GM12878 (cell line): Measurements from ENCODE around the gene ANKDD1B.

Experiments
- CHD2 ChIP-seq: IDR thresholded peaks from 2 replicates; pipeline ENCODE4 v1.6.1; 2011; ENCODE audit warnings: low read depth, low read length, improper control_type of control experiment, borderline replicate concordance
- CREB1 ChIP-seq: IDR thresholded peaks from 2 replicates; pipeline ENCODE4 v1.6.1; 2012; ENCODE audit warnings: low read depth, mild to moderate bottlenecking, inconsistent platforms
- HCFC1 ChIP-seq: fragments of 150-350 bp; IDR thresholded peaks from 2 replicates; pipeline ENCODE4 v1.6.1; 2014; ENCODE audit warnings: low read length
- MYB ChIP-seq: fragments of 150-350 bp; IDR thresholded peaks from 2 replicates; pipeline ENCODE4 v1.6.1; 2014; ENCODE audit warnings: mild to moderate bottlenecking, low read depth, low read length, borderline replicate concordance
- NFIC ChIP-seq: IDR thresholded peaks from 2 replicates; pipeline ENCODE4 v1.6.1; 2012; ENCODE audit warnings: low read depth, mild to moderate bottlenecking, inconsistent platforms, low read length, moderate library complexity
- NFYA ChIP-seq: IDR thresholded peaks from 2 replicates; pipeline ENCODE4 v1.6.1; 2011; ENCODE audit warnings: low read depth, mild to moderate bottlenecking, low read length, improper control_type of control experiment, borderline replicate concordance
- POLR2AphosphoS5 ChIP-seq: IDR thresholded peaks from 2 replicates; pipeline ENCODE4 v1.6.1; 2011; ENCODE audit warnings: mild to moderate bottlenecking, low read length, inconsistent platforms
- RCOR1 ChIP-seq: conservative IDR thresholded peaks from 2 replicates; pipeline ENCODE4 v1.6.1; 2012; ENCODE audit warnings: low read depth, low read length, improper control_type of control experiment
- YBX1 ChIP-seq: fragments of 450-650 bp; IDR thresholded peaks from 2 replicates; pipeline ENCODE4 v1.6.1; 2016; ENCODE audit warnings: antibody characterized with exemption
- TF ChIP-seq, protein P1 (sequence below), 3 experiments: IDR thresholded peaks in 2 of 3; conservative IDR thresholded peaks in 1 of 3; 2 replicates each; pipeline ENCODE4 v1.5.1; 2011; ENCODE audit warnings: low read depth in 3 of 3, low read length in 3 of 3, mild to moderate bottlenecking in 3 of 3, control low read depth in 2 of 3, moderate library complexity in 2 of 3, inconsistent platforms in 1 of 3, mixed read lengths in 1 of 3; ENCODE audit not compliant: control insufficient read depth in 2 of 3, insufficient read depth in 1 of 3; ENCODE audit errors: extremely low read depth in 1 of 3
- TF ChIP-seq, protein P2 (sequence below): IDR thresholded peaks from 2 replicates; pipeline ENCODE4 v1.6.1; 2012; ENCODE audit warnings: low read depth, low read length, improper control_type of control experiment

DNA sequence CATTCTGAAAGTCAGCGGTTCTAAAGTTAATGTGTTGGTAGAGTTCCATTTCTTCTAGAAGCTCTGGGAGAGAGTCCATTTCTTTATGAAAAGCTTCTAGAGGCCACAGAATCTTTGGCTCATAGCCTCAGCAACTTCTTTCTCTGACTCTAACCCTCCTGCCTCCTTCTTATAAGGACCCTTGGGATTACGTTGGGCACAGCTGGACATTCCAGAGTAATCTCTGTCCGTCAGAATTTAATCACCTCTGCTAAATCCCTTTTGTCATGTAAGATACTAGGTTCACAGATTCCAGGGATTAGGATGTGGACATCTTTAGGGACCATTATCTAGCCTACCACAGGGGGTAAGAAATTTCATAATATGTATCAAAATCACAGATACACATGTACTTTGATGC lies 22.6 kb upstream of the ANKDD1B start:
- TF ChIP-seq CREB1 (no peak), MYB (no peak), NFIC (no peak), POLR2AphosphoS5 (no peak), CHD2 (no peak), NFYA (no peak), HCFC1 (no peak), YBX1 (no peak), RCOR1 (no peak)
- TF ChIP-seq, protein P1, sequence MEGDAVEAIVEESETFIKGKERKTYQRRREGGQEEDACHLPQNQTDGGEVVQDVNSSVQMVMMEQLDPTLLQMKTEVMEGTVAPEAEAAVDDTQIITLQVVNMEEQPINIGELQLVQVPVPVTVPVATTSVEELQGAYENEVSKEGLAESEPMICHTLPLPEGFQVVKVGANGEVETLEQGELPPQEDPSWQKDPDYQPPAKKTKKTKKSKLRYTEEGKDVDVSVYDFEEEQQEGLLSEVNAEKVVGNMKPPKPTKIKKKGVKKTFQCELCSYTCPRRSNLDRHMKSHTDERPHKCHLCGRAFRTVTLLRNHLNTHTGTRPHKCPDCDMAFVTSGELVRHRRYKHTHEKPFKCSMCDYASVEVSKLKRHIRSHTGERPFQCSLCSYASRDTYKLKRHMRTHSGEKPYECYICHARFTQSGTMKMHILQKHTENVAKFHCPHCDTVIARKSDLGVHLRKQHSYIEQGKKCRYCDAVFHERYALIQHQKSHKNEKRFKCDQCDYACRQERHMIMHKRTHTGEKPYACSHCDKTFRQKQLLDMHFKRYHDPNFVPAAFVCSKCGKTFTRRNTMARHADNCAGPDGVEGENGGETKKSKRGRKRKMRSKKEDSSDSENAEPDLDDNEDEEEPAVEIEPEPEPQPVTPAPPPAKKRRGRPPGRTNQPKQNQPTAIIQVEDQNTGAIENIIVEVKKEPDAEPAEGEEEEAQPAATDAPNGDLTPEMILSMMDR (IDR thresholded peaks at IDR 0.05 in 2 of 3, conservative IDR thresholded peaks at IDR 0.05 in 1 of 3; ENCODE audit: control insufficient read depth in 2 of 3, extremely low read depth in 1 of 3, insufficient read depth in 1 of 3, low read depth in 3 of 3, low read length in 3 of 3), result no peak
- TF ChIP-seq, protein P2, sequence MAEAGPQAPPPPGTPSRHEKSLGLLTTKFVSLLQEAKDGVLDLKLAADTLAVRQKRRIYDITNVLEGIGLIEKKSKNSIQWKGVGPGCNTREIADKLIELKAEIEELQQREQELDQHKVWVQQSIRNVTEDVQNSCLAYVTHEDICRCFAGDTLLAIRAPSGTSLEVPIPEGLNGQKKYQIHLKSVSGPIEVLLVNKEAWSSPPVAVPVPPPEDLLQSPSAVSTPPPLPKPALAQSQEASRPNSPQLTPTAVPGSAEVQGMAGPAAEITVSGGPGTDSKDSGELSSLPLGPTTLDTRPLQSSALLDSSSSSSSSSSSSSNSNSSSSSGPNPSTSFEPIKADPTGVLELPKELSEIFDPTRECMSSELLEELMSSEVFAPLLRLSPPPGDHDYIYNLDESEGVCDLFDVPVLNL, result no peak
